ENCODE results near the gene PPM1H.

Gene PPM1H

GRCh38 chr12:62868820-62869219 lies 66.1 kb downstream of the PPM1H start:
- CTCF ChIA-PET = no interaction called here
- no peak overlapping the region for H3K27ac ChIP-seq
- TF ChIP-seq CTCF (conservative IDR thresholded peaks at IDR 0.05; ENCODE audit: low read depth) = no peak
- DNase-seq (ENCODE audit: low spot score) = no peak
- POLR2A ChIA-PET (ENCODE audit: low non-redundant PET) = no interaction called here

- ChIA-PET POLR2A (ENCODE audit: low non-redundant PET) (no interaction called here), CTCF (no interaction called here)
- DNase-seq (ENCODE audit: low spot score) = peak; percentile 25
- no peak for TF ChIP-seq CTCF (conservative IDR thresholded peaks at IDR 0.05; ENCODE audit: low read depth)
- no peak overlapping the region for H3K27ac ChIP-seq
Measured at GRCh38 chr12:62866451-62867082, 68.4 kb downstream of the PPM1H start.

GRCh38 chr12:62865937-62866336 lies 69.0 kb downstream of the PPM1H start:
- no peak for DNase-seq (ENCODE audit: low spot score)
- no peak for TF ChIP-seq CTCF (conservative IDR thresholded peaks at IDR 0.05; ENCODE audit: low read depth)
- POLR2A ChIA-PET (ENCODE audit: low non-redundant PET) = no interaction called here
- H3K27ac ChIP-seq = no peak overlapping the region
- CTCF ChIA-PET = no interaction called here

GRCh38 chr12:62865065-62865464 lies 69.9 kb downstream of the PPM1H start:
- H3K27ac ChIP-seq = no peak overlapping the region
- ChIA-PET CTCF (no interaction called here), POLR2A (ENCODE audit: low non-redundant PET) (no interaction called here)
- no peak for DNase-seq (ENCODE audit: low spot score)
- TF ChIP-seq CTCF (conservative IDR thresholded peaks at IDR 0.05; ENCODE audit: low read depth) = no peak

- peak; percentile 64 for DNase-seq (ENCODE audit: low spot score)
- ChIA-PET CTCF (no interaction called here), POLR2A (ENCODE audit: low non-redundant PET) (no interaction called here)
- TF ChIP-seq CTCF (conservative IDR thresholded peaks at IDR 0.05; ENCODE audit: low read depth) = no peak
- no peak overlapping the region; the same call in 1 of the 2 replicates for H3K27ac ChIP-seq
Measured at GRCh38 chr12:62862259-62862881, 72.6 kb downstream of the PPM1H start.

- no peak for TF ChIP-seq CTCF (conservative IDR thresholded peaks at IDR 0.05; ENCODE audit: low read depth)
Measured at GRCh38 chr12:62861586-62861985, 73.4 kb downstream of the PPM1H start.

More at GRCh38 chr12:62861586-62861985, 73.4 kb downstream of the PPM1H start:
- ChIA-PET POLR2A (ENCODE audit: low non-redundant PET) (no interaction called here), CTCF (no interaction called here)
- DNase-seq (ENCODE audit: low spot score) = no peak
- no peak overlapping the region for H3K27ac ChIP-seq

Measured in RWPE1 (cell line).